GM19351 (cell line): Measurements from ENCODE around the gene DBX1.

Source experiments
- ATAC-seq: cut with Tn5 transposase; IDR thresholded peaks from one replicate; pipeline ENCODE4 v1.9.1; 2021; ENCODE audit warnings: mild to moderate bottlenecking, moderate library complexity; ENCODE audit not compliant: unreplicated experiment

Gene DBX1

DNA sequence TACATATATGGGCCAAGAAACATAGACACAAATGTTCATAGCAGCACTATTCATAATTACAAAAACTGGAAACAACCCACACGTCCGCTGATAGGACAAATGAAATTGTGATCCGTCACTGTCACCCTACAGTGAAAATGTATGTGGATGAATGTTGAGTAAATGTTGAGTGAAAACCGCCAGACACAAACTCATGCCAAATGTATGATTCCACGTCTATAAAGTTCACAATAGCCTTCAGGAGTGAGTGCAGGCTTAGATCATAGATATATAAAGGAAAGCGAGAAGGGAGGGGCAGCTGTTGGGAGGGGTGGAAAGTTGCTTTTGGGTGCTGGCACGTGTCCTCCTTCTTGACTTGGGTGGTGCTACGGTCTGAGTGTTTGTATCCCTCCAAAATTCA is 33.6 kb downstream of the DBX1 start:
- no peak for ATAC-seq

- no peak for ATAC-seq
Observed at GRCh38 chr11:20125927-20126326, 34.3 kb downstream of the DBX1 start.

DNA sequence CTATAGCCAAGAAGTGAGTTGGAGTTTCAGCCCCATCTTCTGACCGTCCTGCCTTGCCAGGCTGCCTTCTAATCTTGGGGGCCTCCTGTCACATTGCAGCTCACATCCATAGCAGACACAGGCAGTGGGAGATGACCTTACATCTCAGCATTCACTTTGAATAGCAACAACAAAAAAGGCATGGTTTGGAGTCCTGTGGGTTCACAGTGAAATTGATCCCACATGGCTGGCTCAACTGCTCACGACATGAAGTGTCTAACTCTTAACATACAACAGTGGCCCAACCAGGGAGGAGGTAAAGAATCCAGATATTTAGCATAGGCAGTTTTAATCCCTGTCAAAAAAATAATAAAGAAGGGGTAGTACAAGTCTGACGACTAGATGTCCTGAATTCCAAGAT is 38.1 kb downstream of the DBX1 start:
- no peak for ATAC-seq

DNA sequence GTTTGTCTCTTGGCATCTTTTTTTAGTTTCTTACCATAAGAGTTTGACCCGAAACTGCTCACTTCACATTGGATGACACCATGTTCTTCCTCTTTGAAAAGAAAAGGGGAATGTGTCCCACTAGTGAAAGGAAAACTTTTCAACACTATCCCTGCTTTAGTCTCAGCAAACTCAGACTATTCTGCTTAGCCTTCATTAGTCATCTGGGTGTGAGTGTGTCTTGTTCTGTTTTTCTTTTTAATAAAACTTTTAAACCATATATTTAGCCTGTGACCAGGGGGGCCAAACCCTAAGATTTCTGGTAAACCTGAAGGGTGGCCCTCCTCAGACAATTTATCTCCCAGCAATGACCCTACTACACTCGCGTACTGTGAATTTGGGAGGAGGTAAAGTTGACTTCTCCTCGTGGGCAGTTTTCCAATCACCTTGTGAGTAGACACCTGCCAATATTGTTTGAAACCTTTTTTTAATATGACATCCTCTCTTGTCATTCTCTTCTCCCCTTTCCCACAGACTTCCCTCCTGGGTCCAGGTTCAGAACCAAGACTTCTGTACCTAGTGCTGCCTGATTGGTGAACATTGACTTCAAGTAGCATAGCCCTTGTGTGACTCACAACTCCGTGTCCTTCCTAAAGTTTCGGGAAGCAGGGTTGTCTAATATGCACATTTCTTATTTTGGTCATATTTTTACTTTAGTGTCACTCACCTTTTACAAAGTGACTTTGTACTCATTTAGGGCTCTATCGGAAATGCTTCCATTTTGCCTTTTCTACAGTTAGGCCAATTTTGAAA is 39.9 kb downstream of the DBX1 start:
- no peak for ATAC-seq

DNA sequence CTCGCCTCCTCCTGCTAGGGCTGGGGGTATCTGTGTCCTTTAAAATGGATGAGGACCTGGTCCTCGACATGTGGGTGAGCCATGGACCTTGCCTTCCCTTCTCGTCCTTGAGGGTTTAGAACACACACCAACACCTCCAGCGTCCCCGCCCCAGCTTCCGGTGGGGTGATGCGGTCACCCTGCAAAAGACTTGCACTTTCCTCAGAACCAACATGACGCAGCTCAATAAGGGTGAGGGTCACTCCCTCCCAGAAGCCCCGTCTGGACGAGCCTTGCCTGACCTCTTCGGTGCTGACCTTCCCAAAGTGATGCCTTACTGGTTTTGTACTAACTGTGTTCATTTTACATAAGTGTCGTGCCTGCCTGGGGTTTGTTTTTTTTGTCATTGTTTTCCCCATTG is 41.0 kb downstream of the DBX1 start:
- ATAC-seq = no peak

- ATAC-seq = no peak
Observed at GRCh38 chr11:20118209-20118608, 42.1 kb downstream of the DBX1 start.

GRCh38 chr11:20117291-20117690 is 43.0 kb downstream of the DBX1 start:
- no peak for ATAC-seq

GRCh38 chr11:20116825-20117224 is 43.5 kb downstream of the DBX1 start:
- ATAC-seq = no peak

- no peak for ATAC-seq
Observed at GRCh38 chr11:20114588-20114987, 45.7 kb downstream of the DBX1 start.

GRCh38 chr11:20113149-20113438 is 47.2 kb downstream of the DBX1 start:
- no peak for ATAC-seq

DNA sequence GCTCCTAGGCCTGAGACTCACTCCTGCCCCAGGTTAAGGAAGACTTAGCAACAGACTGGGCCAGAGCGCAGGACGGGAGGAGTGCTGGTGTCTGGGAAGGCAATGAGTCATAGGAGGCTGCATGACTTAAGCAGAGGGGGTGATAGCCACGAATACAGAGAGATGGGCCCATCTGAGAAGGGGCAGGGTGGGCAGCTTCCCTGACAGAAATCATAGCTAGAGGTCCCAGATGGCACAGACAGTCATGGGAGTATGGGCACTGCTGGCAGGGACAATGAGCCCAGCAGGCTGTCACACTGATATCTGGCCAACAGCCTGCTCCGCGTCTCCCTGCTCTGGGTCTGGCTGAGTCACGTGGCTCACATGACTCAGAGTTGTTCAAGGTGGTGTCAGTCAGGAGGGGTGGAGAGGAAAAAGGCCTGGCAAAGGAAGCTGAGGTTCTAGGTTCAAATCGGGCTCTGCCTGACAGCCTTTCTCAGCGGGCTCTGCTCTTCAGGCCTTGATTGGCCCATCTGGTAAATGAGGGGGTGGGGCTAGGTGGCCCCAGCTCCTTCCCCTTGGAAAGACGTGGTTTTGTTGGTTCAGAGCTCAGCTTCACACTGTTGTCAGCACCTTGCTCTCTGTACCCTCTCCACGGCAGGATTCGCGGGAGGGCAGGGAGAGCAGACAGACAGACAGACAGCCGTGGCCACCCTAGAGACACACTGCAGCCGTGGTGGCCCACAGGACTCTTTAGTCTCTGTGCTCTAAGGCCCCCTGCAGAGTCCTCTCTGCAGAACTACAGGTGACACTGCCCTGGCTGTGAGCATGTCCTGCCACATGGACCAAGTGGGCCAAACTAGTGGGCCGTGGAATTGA is 47.8 kb downstream of the DBX1 start:
- ATAC-seq = no peak

DNA sequence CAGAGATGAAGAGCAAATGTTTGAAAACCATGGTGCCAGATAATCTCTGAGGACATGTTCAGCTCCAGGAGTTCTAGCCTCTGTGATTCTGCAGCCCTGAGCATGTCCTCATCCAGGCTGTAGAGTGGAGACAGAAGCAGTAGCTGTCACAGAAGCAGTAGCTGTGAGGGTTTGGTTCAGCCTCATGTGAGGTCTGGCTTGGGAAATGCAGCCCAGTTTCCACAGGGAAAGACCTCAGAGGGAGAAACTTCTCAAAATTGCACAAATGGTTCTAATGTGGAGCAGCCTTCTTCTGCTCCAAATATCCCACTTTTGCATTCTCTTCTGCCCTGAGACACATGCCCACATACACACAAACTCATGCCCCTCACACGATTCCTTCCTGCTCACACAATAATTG is 48.4 kb downstream of the DBX1 start:
- no peak for ATAC-seq

DNA sequence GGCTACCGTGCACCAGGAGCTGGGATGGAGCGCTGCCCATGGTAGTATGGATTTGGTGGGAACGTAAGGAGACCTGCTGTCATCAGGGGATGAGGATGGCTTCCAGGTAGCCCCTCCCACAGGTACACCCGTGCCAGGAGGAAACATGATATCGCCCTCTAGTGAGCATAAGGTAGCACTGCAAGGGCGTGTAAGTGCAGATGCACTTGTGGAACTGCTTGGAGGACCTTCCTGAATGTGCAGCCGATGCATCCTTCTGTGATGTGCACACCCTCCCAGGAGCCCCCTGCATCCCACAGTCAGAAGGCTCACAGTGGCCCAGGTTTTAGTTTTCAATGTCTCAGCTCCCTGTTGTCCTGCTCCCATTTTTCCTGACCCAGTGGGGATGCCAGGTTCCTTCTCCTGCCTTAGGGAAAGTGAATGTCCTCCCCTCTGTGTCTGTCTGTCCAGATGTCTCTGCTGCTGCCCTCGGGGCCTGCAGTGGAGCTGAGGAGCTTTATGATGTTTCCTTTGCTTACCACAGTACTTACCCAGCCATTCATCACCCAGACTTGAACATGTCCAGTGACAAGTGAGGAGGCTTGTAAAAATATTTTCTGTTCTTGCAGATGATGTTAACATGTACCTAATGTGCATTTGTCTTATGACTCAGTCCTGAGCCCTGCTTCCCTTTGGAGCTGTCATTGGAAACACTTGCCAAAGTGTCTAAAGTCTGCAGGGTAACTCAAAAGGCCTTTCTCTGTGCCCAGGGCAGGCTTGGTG is 49.2 kb downstream of the DBX1 start:
- peak; percentile 90 for ATAC-seq

DNA sequence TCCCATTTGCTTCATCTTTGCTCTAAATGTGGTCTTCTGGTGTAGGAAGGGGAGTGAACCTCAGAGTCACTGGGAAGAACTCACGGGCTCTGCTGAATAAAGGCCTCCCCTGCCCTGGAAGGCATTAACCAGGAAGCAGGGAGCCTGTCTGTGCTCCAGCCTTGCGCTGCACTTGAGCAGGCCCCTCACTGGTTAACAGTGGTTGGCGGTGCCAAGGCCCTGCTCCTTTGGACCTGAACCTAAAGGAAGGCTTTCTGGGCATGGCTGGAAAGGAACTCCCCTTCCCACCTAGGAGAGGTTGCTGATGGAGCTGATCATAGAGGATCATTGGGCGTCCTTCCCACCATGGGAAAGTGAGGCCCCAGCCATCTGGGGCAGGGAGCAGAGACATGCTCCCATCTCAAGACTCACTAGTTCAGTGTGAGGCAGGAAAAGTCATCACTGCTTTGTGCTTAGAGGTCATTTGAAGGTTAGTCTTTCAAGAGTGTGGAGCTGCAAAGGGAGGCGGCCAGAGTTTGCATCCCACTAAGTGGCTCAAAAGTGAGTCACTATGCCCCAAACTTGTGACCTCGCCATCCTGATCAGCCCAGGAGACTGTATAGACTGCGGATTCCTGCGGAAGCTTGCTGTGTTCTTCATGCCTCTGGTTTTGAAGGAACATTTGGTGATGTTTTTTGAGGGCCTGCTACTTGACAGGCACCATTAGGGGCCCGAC is 50.4 kb downstream of the DBX1 start:
- no peak for ATAC-seq
